PC-9 (cell line): ENCODE results near the gene TAF4.

ENCODE experiments used
- EZH2 ChIP-seq: fragments of 200-600 bp; sonication (generic); IDR thresholded peaks from 2 replicates; pipeline ENCODE4 v1.8.0; 2017; ENCODE audit warnings: antibody characterized with exemption, low read depth
- TF ChIP-seq, protein P1 (sequence below): fragments of 200-600 bp; sonication (generic); conservative IDR thresholded peaks from 2 replicates; pipeline ENCODE4 v1.6.1; 2017; ENCODE audit warnings: mixed run types, antibody characterized with exemption, mild to moderate bottlenecking, moderate library complexity

DNA sequence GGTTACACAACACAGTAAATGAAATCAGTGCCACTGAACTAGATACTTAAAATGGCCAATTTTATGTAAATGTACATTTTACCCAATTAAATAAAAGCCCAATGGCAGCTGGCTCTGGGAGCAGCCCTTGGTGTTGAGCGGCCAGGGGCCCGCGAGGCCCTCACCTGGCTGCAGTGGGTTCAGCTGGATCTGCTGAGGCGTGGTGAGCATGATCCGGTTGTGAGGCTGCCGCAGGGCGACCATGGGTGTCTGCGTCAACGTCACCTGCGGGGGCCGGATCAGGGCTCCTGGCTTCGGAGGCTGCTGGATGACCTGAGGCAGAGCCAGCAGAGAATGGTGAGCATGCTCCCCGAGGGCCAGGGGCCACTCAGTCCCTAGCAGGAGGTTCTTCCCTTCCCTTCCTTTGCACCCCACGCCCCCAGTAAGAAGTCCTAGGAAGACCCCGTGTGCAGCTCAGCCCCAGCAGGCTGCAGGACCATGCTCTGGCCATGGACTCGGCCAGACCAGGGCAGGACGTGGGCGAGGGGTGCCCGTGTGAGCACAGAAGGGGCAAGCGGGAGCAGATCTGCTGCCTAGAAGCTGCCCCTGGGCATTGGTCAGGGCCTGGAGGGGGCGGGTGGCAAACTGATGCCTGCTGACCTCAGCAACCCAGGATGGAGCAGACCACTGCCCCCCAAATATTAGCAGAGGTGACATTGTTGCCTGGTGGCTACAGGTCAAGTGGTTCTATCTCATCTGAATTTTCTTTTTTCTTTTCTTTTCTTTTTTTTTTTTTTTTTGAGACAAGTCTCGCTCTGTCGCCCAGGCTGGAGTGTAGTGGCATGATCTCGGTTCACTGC is 61.9 kb downstream of the TAF4 start:
- TF ChIP-seq, protein P1, sequence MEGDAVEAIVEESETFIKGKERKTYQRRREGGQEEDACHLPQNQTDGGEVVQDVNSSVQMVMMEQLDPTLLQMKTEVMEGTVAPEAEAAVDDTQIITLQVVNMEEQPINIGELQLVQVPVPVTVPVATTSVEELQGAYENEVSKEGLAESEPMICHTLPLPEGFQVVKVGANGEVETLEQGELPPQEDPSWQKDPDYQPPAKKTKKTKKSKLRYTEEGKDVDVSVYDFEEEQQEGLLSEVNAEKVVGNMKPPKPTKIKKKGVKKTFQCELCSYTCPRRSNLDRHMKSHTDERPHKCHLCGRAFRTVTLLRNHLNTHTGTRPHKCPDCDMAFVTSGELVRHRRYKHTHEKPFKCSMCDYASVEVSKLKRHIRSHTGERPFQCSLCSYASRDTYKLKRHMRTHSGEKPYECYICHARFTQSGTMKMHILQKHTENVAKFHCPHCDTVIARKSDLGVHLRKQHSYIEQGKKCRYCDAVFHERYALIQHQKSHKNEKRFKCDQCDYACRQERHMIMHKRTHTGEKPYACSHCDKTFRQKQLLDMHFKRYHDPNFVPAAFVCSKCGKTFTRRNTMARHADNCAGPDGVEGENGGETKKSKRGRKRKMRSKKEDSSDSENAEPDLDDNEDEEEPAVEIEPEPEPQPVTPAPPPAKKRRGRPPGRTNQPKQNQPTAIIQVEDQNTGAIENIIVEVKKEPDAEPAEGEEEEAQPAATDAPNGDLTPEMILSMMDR, result no peak
- no peak for TF ChIP-seq EZH2
